HG03108 (cell line): ENCODE data around the gene DENND1A.

Experiments used
- ATAC-seq: cut with Tn5 transposase; IDR thresholded peaks from one replicate; pipeline ENCODE4 v1.9.1; 2021; ENCODE audit warnings: moderate library complexity; ENCODE audit not compliant: unreplicated experiment

DENND1A gene

GRCh38 chr9:123776708-123777537 is 153.0 kb downstream of the DENND1A start:
- ATAC-seq = no peak

GRCh38 chr9:123775289-123776284 is 154.3 kb downstream of the DENND1A start:
- ATAC-seq = no peak

- ATAC-seq = no peak
Observed at GRCh38 chr9:123773783-123774182, 156.1 kb downstream of the DENND1A start.

GRCh38 chr9:123772967-123773366 is 157.0 kb downstream of the DENND1A start:
- ATAC-seq = no peak

- no peak for ATAC-seq
Observed at GRCh38 chr9:123772374-123772773, 157.6 kb downstream of the DENND1A start.

- ATAC-seq = no peak
Observed at GRCh38 chr9:123771690-123772089, 158.2 kb downstream of the DENND1A start.

- no peak for ATAC-seq
Observed at GRCh38 chr9:123769719-123770118, 160.2 kb downstream of the DENND1A start.

- ATAC-seq = no peak
Observed at GRCh38 chr9:123763910-123764588, 165.9 kb downstream of the DENND1A start.

GRCh38 chr9:123761905-123762605 is 167.9 kb downstream of the DENND1A start:
- no peak for ATAC-seq

GRCh38 chr9:123757960-123758359 is 172.0 kb downstream of the DENND1A start:
- ATAC-seq = no peak

GRCh38 chr9:123757547-123757946 is 172.4 kb downstream of the DENND1A start:
- ATAC-seq = no peak

- ATAC-seq = no peak
Observed at GRCh38 chr9:123756484-123757106, 173.3 kb downstream of the DENND1A start.

GRCh38 chr9:123753669-123754258 is 176.2 kb downstream of the DENND1A start:
- no peak for ATAC-seq

GRCh38 chr9:123753016-123753415 is 176.9 kb downstream of the DENND1A start:
- no peak for ATAC-seq

GRCh38 chr9:123749580-123750202 is 180.2 kb downstream of the DENND1A start:
- ATAC-seq = no peak

GRCh38 chr9:123746765-123747164 is 183.2 kb downstream of the DENND1A start:
- ATAC-seq = no peak

- ATAC-seq = no peak
Observed at GRCh38 chr9:123745933-123746332, 184.0 kb downstream of the DENND1A start.

- ATAC-seq = no peak
Observed at GRCh38 chr9:123745451-123745850, 184.5 kb downstream of the DENND1A start.

- no peak for ATAC-seq
Observed at GRCh38 chr9:123743737-123744136, 186.2 kb downstream of the DENND1A start.
